ENCODE data around the gene SLC17A1. TPM values are rescaled to one million over a fixed set of nuclear protein-coding genes. Genes with fewer than 3 reads are reported as not detected.
A peak's percentile ranks its signal among the peaks of the same experiment; 100 is the strongest.

The SLC17A1 gene
- total and polyA plus RNA-seq, 10 of the 15 experiments (the other 5 are each of a cell fraction or from before 2014, with no cell fraction given), result not detected

DNA sequence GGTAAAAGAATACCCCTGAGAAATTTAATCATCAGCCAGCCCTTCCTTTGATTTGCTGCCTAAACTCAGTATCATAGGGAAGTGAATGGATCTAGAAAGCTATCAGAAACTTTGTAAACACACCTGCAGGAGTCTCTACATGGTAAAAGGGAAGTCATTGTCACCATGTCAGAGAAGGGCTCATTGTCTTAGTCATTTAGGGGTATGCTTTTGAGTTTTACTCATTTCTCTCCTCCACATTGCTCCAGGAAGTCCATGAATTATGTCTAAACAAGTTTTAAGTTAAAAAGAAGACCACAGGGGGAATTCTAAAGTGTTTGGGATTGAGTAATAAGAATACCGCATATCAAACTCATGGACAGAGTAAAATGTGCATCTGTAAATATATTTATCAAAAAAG is 2.5 kb downstream of the SLC17A1 start:
- H3K9ac ChIP-seq (ENCODE audit: control insufficient read depth, insufficient read depth, low read length), result no peak overlapping the region
- intact Hi-C loops (cut with micrococcal nuclease; ENCODE audit: unreplicated experiment), result no loop called here
- RAD21 ChIA-PET (ENCODE audit: unreplicated experiment), result interaction anchor here (1.0 kb wide), 1 partner anchor 140 kb away, joined by 3 read pairs; no protein-coding TSS in a partner anchor
- H3K79me2 ChIP-seq (ENCODE audit: control insufficient read depth, insufficient read depth, low read length), result no peaks in the 10 kb centered on the region
- no peak overlapping the region for H3K4me2 ChIP-seq (ENCODE audit: control insufficient read depth, insufficient read depth)
- WGBS (ENCODE audit: insufficient coverage, insufficient replicate concordance, low lambda C conversion rate, missing lambda C conversion rate), result 0% methylated on average over 1 of the region's 1 CpG
- BruUV-seq (replicated peaks), result no TSS peak
- POLR2A ChIA-PET, result no interaction called here
- in situ Hi-C loops (cut with MboI), result no loop called here
- no peaks in the 10 kb centered on the region for H3K27me3 ChIP-seq (replicated peaks in 1 of 2; ENCODE audit: control insufficient read depth in 2 of 2, insufficient read depth in 2 of 2, low read length in 1 of 2)
- H4K20me1 ChIP-seq (ENCODE audit: control insufficient read depth, insufficient read depth), result no peaks in the 10 kb centered on the region
- ATAC-seq (peak; percentile 55), DNase-seq (ENCODE audit: low read depth, low spot score) (peak; percentile 2), FAIRE-seq (peak; percentile 86)
- H3K4me3 ChIP-seq, result no peak overlapping the region
- H3K4me1 ChIP-seq (ENCODE audit: control insufficient read depth, insufficient read depth, low read length), result no peaks in the 10 kb centered on the region
- SMC1A ChIA-PET (ENCODE audit: uncharacterized antibody, unreplicated experiment), result no interaction called here
- H3K9me3 ChIP-seq (replicated peaks; ENCODE audit: control insufficient read depth, insufficient read depth, low read length), result no peaks in the 10 kb centered on the region
- H3K27ac ChIP-seq (ENCODE audit: control insufficient read depth, insufficient read depth), result no peak overlapping the region
- no peaks in the 10 kb centered on the region for H3K36me3 ChIP-seq (ENCODE audit: control insufficient read depth in 2 of 2, insufficient read depth in 2 of 2, low read length in 1 of 2)
- TF ChIP-seq DPF2 (IDR thresholded peaks at IDR 0.05) (no peak), HDAC6 (IDR thresholded peaks at IDR 0.05; ENCODE audit: unreplicated experiment) (no peak), BMI1 (IDR thresholded peaks at IDR 0.05; ENCODE audit: borderline replicate concordance) (no peak), NFIC (IDR thresholded peaks at IDR 0.05; ENCODE audit: low read depth, low read length) (peak; percentile 91), NFYA (IDR thresholded peaks at IDR 0.05; ENCODE audit: borderline replicate concordance, low read depth, low read length) (no peak), CREM (IDR thresholded peaks at IDR 0.05; ENCODE audit: low read depth) (peak; percentile 26; the same call in 1 of the 2 replicates), GABPA (IDR thresholded peaks at IDR 0.05; ENCODE audit: low read depth) (0 out of 2 replicates have a peak, but pooled peaks have one; percentile 41), RUNX3 (IDR thresholded peaks at IDR 0.05; ENCODE audit: low read length) (peak; percentile 90), ETV6 (conservative IDR thresholded peaks at IDR 0.05 in 1 of 2, IDR thresholded peaks at IDR 0.05 in 1 of 2; ENCODE audit: borderline replicate concordance in 1 of 2, low read depth in 1 of 2) (peak in 1 of 2 experiments; percentile 33; a peak in 1 of 4 replicates), BCL11A (IDR thresholded peaks at IDR 0.05; ENCODE audit: low read depth, low read length) (peak; percentile 69; the same call in 1 of the 2 replicates), MEF2A (IDR thresholded peaks at IDR 0.05; ENCODE audit: insufficient read depth, low read depth, low read length) (0 out of 2 replicates have a peak, but pooled peaks have one; percentile 51), EP300 (IDR thresholded peaks at IDR 0.05; ENCODE audit: borderline replicate concordance in 1 of 2, control insufficient read depth in 1 of 2, low read depth in 2 of 2, low read length in 2 of 2) (peak in 1 of 2 experiments; percentile 17; a peak in 1 of 4 replicates), FOXM1 (IDR thresholded peaks at IDR 0.05; ENCODE audit: low read depth, low read length) (peak; percentile 79), SPI1 (IDR thresholded peaks at IDR 0.05; ENCODE audit: borderline replicate concordance, insufficient read depth, low read depth, low read length) (peak; percentile 59; the same call in 1 of the 2 replicates), IRF4 (IDR thresholded peaks at IDR 0.05; ENCODE audit: low read depth, low read length) (peak; percentile 80; the same call in 1 of the 2 replicates), JUNB (IDR thresholded peaks at IDR 0.05) (peak; percentile 95)
- TF ChIP-seq, protein P1, sequence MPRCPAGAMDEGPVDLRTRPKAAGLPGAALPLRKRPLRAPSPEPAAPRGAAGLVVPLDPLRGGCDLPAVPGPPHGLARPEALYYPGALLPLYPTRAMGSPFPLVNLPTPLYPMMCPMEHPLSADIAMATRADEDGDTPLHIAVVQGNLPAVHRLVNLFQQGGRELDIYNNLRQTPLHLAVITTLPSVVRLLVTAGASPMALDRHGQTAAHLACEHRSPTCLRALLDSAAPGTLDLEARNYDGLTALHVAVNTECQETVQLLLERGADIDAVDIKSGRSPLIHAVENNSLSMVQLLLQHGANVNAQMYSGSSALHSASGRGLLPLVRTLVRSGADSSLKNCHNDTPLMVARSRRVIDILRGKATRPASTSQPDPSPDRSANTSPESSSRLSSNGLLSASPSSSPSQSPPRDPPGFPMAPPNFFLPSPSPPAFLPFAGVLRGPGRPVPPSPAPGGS (IDR thresholded peaks at IDR 0.05; ENCODE audit: borderline replicate concordance, insufficient read depth, low read depth, low read length, poor library complexity, severe bottlenecking), result peak; percentile 26
- TF ChIP-seq, protein P2, sequence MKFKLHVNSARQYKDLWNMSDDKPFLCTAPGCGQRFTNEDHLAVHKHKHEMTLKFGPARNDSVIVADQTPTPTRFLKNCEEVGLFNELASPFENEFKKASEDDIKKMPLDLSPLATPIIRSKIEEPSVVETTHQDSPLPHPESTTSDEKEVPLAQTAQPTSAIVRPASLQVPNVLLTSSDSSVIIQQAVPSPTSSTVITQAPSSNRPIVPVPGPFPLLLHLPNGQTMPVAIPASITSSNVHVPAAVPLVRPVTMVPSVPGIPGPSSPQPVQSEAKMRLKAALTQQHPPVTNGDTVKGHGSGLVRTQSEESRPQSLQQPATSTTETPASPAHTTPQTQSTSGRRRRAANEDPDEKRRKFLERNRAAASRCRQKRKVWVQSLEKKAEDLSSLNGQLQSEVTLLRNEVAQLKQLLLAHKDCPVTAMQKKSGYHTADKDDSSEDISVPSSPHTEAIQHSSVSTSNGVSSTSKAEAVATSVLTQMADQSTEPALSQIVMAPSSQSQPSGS (IDR thresholded peaks at IDR 0.05; ENCODE audit: low read length), result peak; percentile 80
- TF ChIP-seq, protein P3, sequence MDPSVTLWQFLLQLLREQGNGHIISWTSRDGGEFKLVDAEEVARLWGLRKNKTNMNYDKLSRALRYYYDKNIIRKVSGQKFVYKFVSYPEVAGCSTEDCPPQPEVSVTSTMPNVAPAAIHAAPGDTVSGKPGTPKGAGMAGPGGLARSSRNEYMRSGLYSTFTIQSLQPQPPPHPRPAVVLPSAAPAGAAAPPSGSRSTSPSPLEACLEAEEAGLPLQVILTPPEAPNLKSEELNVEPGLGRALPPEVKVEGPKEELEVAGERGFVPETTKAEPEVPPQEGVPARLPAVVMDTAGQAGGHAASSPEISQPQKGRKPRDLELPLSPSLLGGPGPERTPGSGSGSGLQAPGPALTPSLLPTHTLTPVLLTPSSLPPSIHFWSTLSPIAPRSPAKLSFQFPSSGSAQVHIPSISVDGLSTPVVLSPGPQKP (IDR thresholded peaks at IDR 0.05; ENCODE audit: low read depth, low read length), result no peak
- H2AFZ ChIP-seq (ENCODE audit: control insufficient read depth, low read depth, low read length), result no peak overlapping the region
- CTCF ChIA-PET, result no interaction called here

Measured in GM12878 (cell line).